GM12878 (cell line): ENCODE data around the gene BGLAP. TPM values are rescaled to one million over a fixed set of nuclear protein-coding genes. Genes with fewer than 3 reads are reported as not detected.
A peak's percentile ranks its signal among the peaks of the same experiment; 100 is the strongest.

ENCODE experiments used
- ATAC-seq: fragments of 200-7000 bp; cut with Tn5 transposase; 3 replicates; pipeline ENCODE4 v1.9.1; 2020; ENCODE audit warnings: mild to moderate bottlenecking, moderate library complexity
- BruUV-seq: library from RNA; stranded (reverse); fragments of 400-500 nt; replicated peaks from 2 replicates; lab custom pipeline; 2021; lab: Mats Ljungman, UMichigan
- CTCF ChIA-PET: fragments of 300-600 bp; sonication (Branson Sonifier 250); formaldehyde crosslinking; extraction: SDS; loops from one replicate; lab custom pipeline; 2021; ENCODE audit warnings: inconsistent platforms; lab: Yijun Ruan, JAX
- POLR2A ChIA-PET: fragments of 350-600 bp; formaldehyde crosslinking; extraction: SDS; loops from one replicate; lab custom pipeline; 2021; ENCODE audit warnings: inconsistent platforms; lab: Charles Lee
- RAD21 ChIA-PET: fragments of 300-600 bp; sonication (Branson Sonifier 250); formaldehyde crosslinking; loops from one replicate; lab custom pipeline; 2023; ENCODE audit warnings: antibody characterized with exemption; ENCODE audit not compliant: unreplicated experiment; lab: Charles Lee
- SMC1A ChIA-PET: fragments of 300-600 bp; sonication (Branson Sonifier 250); formaldehyde crosslinking; loops from one replicate; lab custom pipeline; 2023; ENCODE audit not compliant: unreplicated experiment, uncharacterized antibody; lab: Charles Lee
- DNase-seq: peaks from one replicate; pipeline ENCODE4 v3.0.0-alpha.2; 2011; ENCODE audit warnings: low read depth, low spot score
- FAIRE-seq: peaks from 3 replicates; lab custom pipeline; 2011; peaks lifted over from hg19 to GRCh38; lab: Jason Lieb, UNC
- H2AFZ ChIP-seq: 2 replicates; pipeline ENCODE4 v1.6.0; 2011; ENCODE audit warnings: low read depth, low read length, control low read depth; ENCODE audit not compliant: control insufficient read depth
- H3K27ac ChIP-seq: 2 replicates; pipeline ENCODE4 v1.5.1; 2011; ENCODE audit warnings: control low read depth; ENCODE audit not compliant: control insufficient read depth, insufficient read depth
- H3K27me3 ChIP-seq, 2 experiments: replicated peaks in 1 of 2; 2 replicates each; pipeline versions ENCODE4 v1.6.0 to v1.6.1; 2011; ENCODE audit warnings: low read length in 1 of 2; ENCODE audit not compliant: control insufficient read depth in 2 of 2, insufficient read depth in 2 of 2
- H3K36me3 ChIP-seq, 2 experiments: 2 replicates each; pipeline ENCODE4 v1.5.1; 2011; ENCODE audit warnings: low read length in 1 of 2; ENCODE audit not compliant: control insufficient read depth in 2 of 2, insufficient read depth in 2 of 2
- H3K4me1 ChIP-seq: 2 replicates; pipeline ENCODE4 v1.6.1; 2011; ENCODE audit warnings: mild to moderate bottlenecking, low read length, moderate library complexity, mixed read lengths; ENCODE audit not compliant: control insufficient read depth, insufficient read depth
- H3K4me2 ChIP-seq: 2 replicates; pipeline ENCODE4 v1.6.0; 2011; ENCODE audit warnings: control low read depth; ENCODE audit not compliant: control insufficient read depth, insufficient read depth
- H3K4me3 ChIP-seq: fragments of 200-600 bp; sonication (generic); 2 replicates; pipeline ENCODE4 v1.5.1; 2016
- H3K79me2 ChIP-seq: 2 replicates; pipeline ENCODE4 v1.6.0; 2011; ENCODE audit warnings: low read length; ENCODE audit not compliant: control insufficient read depth, insufficient read depth
- H3K9ac ChIP-seq: 2 replicates; pipeline ENCODE4 v1.8.0; 2011; ENCODE audit warnings: low read length, control low read depth, mixed read lengths; ENCODE audit not compliant: control insufficient read depth, insufficient read depth
- H3K9me3 ChIP-seq: replicated peaks from 3 replicates; pipeline ENCODE4 v1.5.1; 2011; ENCODE audit warnings: mild to moderate bottlenecking, low read length; ENCODE audit not compliant: control insufficient read depth, insufficient read depth
- H4K20me1 ChIP-seq: 2 replicates; pipeline ENCODE4 v1.6.0; 2011; ENCODE audit not compliant: control insufficient read depth, insufficient read depth
- CBFB ChIP-seq: IDR thresholded peaks from 2 replicates; pipeline ENCODE4 v1.6.1; 2016; ENCODE audit warnings: antibody characterized with exemption, low read depth
- CEBPZ ChIP-seq: fragments of 150-350 bp; IDR thresholded peaks from 2 replicates; pipeline ENCODE4 v1.6.1; 2016; ENCODE audit warnings: low read depth, low read length
- EED ChIP-seq: sonication (generic); IDR thresholded peaks from 2 replicates; pipeline ENCODE4 v1.6.1; 2016; ENCODE audit warnings: antibody characterized with exemption, low read depth
- ETV6 ChIP-seq, 2 experiments: fragments of 450-650 bp in 1 of 2; IDR thresholded peaks in 1 of 2; conservative IDR thresholded peaks in 1 of 2; 2 replicates each; pipeline ENCODE4 v1.6.1; 2014; ENCODE audit warnings: antibody characterized with exemption in 1 of 2, borderline replicate concordance in 1 of 2, low read depth in 1 of 2, mild to moderate bottlenecking in 1 of 2, moderate library complexity in 1 of 2
- FOXK2 ChIP-seq: fragments of 450-650 bp; IDR thresholded peaks from 2 replicates; pipeline ENCODE4 v1.6.1; 2017; ENCODE audit warnings: mild to moderate bottlenecking, moderate library complexity
- MTA3 ChIP-seq: IDR thresholded peaks from 2 replicates; pipeline ENCODE4 v1.6.1; 2012; ENCODE audit warnings: low read length, inconsistent platforms, borderline replicate concordance
- POU2F2 ChIP-seq: IDR thresholded peaks from 3 replicates; pipeline ENCODE4 v1.6.1; 2011; ENCODE audit warnings: low read depth, mild to moderate bottlenecking, low read length, borderline replicate concordance
- RAD21 ChIP-seq: IDR thresholded peaks from 2 replicates; pipeline ENCODE4 v1.6.1; 2011; ENCODE audit warnings: mild to moderate bottlenecking, low read depth, low read length, moderate library complexity; ENCODE audit not compliant: insufficient read depth
- RCOR1 ChIP-seq: conservative IDR thresholded peaks from 2 replicates; pipeline ENCODE4 v1.6.1; 2012; ENCODE audit warnings: low read depth, low read length, improper control_type of control experiment
- SIN3A ChIP-seq: IDR thresholded peaks from 2 replicates; pipeline ENCODE4 v1.6.1; 2012; ENCODE audit warnings: low read depth, low read length, improper control_type of control experiment
- SKIL ChIP-seq: fragments of 450-650 bp; IDR thresholded peaks from 2 replicates; pipeline ENCODE4 v1.6.1; 2017; ENCODE audit warnings: mild to moderate bottlenecking, low read depth, inconsistent platforms; ENCODE audit not compliant: poor library complexity, severe bottlenecking
- TAF1 ChIP-seq: IDR thresholded peaks from 2 replicates; pipeline ENCODE4 v1.6.1; 2011; ENCODE audit warnings: mild to moderate bottlenecking, low read depth, low read length, borderline replicate concordance
- TCF7 ChIP-seq: IDR thresholded peaks from 2 replicates; pipeline ENCODE4 v1.6.1; 2014; ENCODE audit warnings: antibody characterized with exemption, borderline replicate concordance
- ZNF592 ChIP-seq: fragments of 450-650 bp; IDR thresholded peaks from 2 replicates; pipeline ENCODE4 v1.6.1; 2017; ENCODE audit warnings: mild to moderate bottlenecking, moderate library complexity
- WGBS: methylation state at CpG from one replicate; pipeline ENCODE4 v1.1.6; 2016; ENCODE audit warnings: low lambda C conversion rate; ENCODE audit not compliant: insufficient replicate concordance, insufficient coverage; ENCODE audit errors: missing lambda C conversion rate; 5-methylcytosine and 5-hydroxymethylcytosine counted together
- in situ Hi-C: fragments of 300-500 bp; cut with MboI; formaldehyde crosslinking; loops from 9 replicates; pipeline ENCODE4 v1.14.3; 2018; ENCODE audit warnings: mixed read lengths
- intact Hi-C: fragments of 100-400 bp; cut with micrococcal nuclease; formaldehyde crosslinking; loops from one replicate; pipeline ENCODE4 v1.14.2; 2022; ENCODE audit not compliant: unreplicated experiment
- polyA plus RNA-seq, 11 experiments: library from polyadenylated mRNA; depleted of rRNA in 4 of 11; unstranded in 6 of 11; stranded (reverse) in 5 of 11; fragments of >200 nt; fragmentation: Nextera tagmentation in 4 of 11; fragmentation: Illumina TruSeq in 1 of 11; extraction: Ambion mirVana in 4 of 11; extraction: Trizol in 1 of 11; gene quantifications; 1 replicate in 1 of 11; 2 replicates in 10 of 11; pipeline versions ENCODE4 v1.2.1 to v1.2.3, GENCODE V29; 2011 to 2016; ENCODE audit warnings: inconsistent platforms in 2 of 11, missing spikeins in 2 of 11, low read depth in 1 of 11
- total RNA-seq, 4 experiments: library from RNA; depleted of rRNA in 3 of 4; stranded (reverse); fragments of >200 nt in 3 of 4; fragmentation: Illumina TruSeq in 1 of 4; extraction: Trizol in 1 of 4; gene quantifications; 2 replicates each; pipeline versions ENCODE4 v1.2.1 to v1.2.3, GENCODE V29; 2013 to 2021

The BGLAP gene
- total and polyA plus RNA-seq, 10 of the 15 experiments (the other 5 are each of a cell fraction or from before 2014, with no cell fraction given), result 0.20 to 1.8 (median 0.40) TPM; not detected in 3

- no peak for TF ChIP-seq CEBPZ
- no peak for TF ChIP-seq ETV6 (conservative IDR thresholded peaks at IDR 0.05 in 1 of 2, IDR thresholded peaks at IDR 0.05 in 1 of 2; ENCODE audit: borderline replicate concordance in 1 of 2, low read depth in 1 of 2)
- no peak for TF ChIP-seq MTA3
- no peak for TF ChIP-seq RCOR1
Observed at GRCh38 chr1:156248323-156248683, 6.3 kb downstream of the BGLAP start (continued).

- Histone ChIP-seq H3K4me3 (no peak overlapping the region), H4K20me1 (no peaks in the 10 kb centered on the region), H3K27ac (no peak overlapping the region), H3K36me3 (peaks cover 6 to 38% of the 10 kb centered on the region in 2 experiments), H3K4me1 (peaks cover 11% of the 10 kb centered on the region), H2AFZ (no peak overlapping the region), H3K9ac (no peak overlapping the region), H3K4me2 (no peak overlapping the region), H3K79me2 (no peaks in the 10 kb centered on the region), H3K27me3 (no peaks in the 10 kb centered on the region), H3K9me3 (no peaks in the 10 kb centered on the region)
- ChIA-PET RAD21 (no interaction called here), SMC1A (no interaction called here), POLR2A (no interaction called here), CTCF (no interaction called here)
- 72% methylated on average over 5 of the region's 5 CpGs for WGBS
- in situ Hi-C loops, result no loop called here
- DNase-seq, result no peak
- no peak for FAIRE-seq
- intact Hi-C loops, result no loop called here
- BruUV-seq, result TSS peak; percentile 64
- no peak for ATAC-seq
- no peak for TF ChIP-seq FOXK2
- no peak for TF ChIP-seq CBFB
- TF ChIP-seq POU2F2, result no peak
- TF ChIP-seq TCF7, result no peak
- TF ChIP-seq TAF1, result no peak
- no peak for TF ChIP-seq SKIL
- no peak for TF ChIP-seq ETV6 (conservative IDR thresholded peaks at IDR 0.05 in 1 of 2, IDR thresholded peaks at IDR 0.05 in 1 of 2; ENCODE audit: borderline replicate concordance in 1 of 2, low read depth in 1 of 2)
- no peak for TF ChIP-seq EED
- TF ChIP-seq ZNF592, result no peak
- TF ChIP-seq SIN3A, result no peak
- TF ChIP-seq RAD21, result no peak
Observed at GRCh38 chr1:156249593-156249992, 7.6 kb downstream of the BGLAP start.
